ENCODE results near the gene DMRTC2. TPM values are rescaled to one million over a fixed set of nuclear protein-coding genes. Genes with fewer than 3 reads are reported as not detected.
A peak's percentile ranks its signal among the peaks of the same experiment; 100 is the strongest.

The DMRTC2 gene
- total RNA-seq, 2 experiments from 2014 or later, result not detected

- no peaks in the 10 kb centered on the region for H3K36me3 Mint-ChIP-seq
- peaks cover 4% of the 10 kb centered on the region for H3K27me3 Mint-ChIP-seq
- H3K4me3 Mint-ChIP-seq, result no peak overlapping the region
- H3K4me1 Mint-ChIP-seq (ENCODE audit: low read depth), result no peaks in the 10 kb centered on the region
- H3K27ac Mint-ChIP-seq, result no peak overlapping the region
- intact Hi-C loops (cut with micrococcal nuclease), result no loop called here
- POLR2A ChIA-PET, result no interaction called here
- H3K9me3 Mint-ChIP-seq, result no peaks in the 10 kb centered on the region
- CTCF ChIA-PET, result interaction anchor here (2.4 to 3.0 kb wide), 2 partner anchors 17 to 19 kb away, joined by 13 to 16 read pairs; partner anchors contain the start of gene CEACAM3
- DNase-seq, result no peak
These were observed 32.9 kb upstream of the DMRTC2 start for GRCh38 chr19:41811981-41812380.

GRCh38 chr19:41813911-41814310, 30.9 kb upstream of the DMRTC2 start:
- H3K4me1 Mint-ChIP-seq (ENCODE audit: low read depth), result no peaks in the 10 kb centered on the region
- H3K9me3 Mint-ChIP-seq, result no peaks in the 10 kb centered on the region
- intact Hi-C loops (cut with micrococcal nuclease), result no loop called here
- H3K36me3 Mint-ChIP-seq, result no peaks in the 10 kb centered on the region
- peaks cover 7% of the 10 kb centered on the region for H3K27me3 Mint-ChIP-seq
- CTCF ChIA-PET, result interaction anchor here (1.2 to 1.7 kb wide), 2 partner anchors 21 to 60 kb away, joined by 3 to 4 read pairs; no protein-coding TSS in a partner anchor
- no peak for DNase-seq
- POLR2A ChIA-PET, result no interaction called here
- no peak overlapping the region for H3K27ac Mint-ChIP-seq
- H3K4me3 Mint-ChIP-seq, result no peak overlapping the region

GRCh38 chr19:41815301-41815700, 29.5 kb upstream of the DMRTC2 start:
- DNase-seq, result no peak
- H3K27me3 Mint-ChIP-seq, result peaks cover 2% of the 10 kb centered on the region
- no peak overlapping the region for H3K27ac Mint-ChIP-seq
- H3K4me1 Mint-ChIP-seq (ENCODE audit: low read depth), result no peaks in the 10 kb centered on the region
- ChIA-PET CTCF (interaction anchor here (1.0 kb wide), 1 partner anchor 22 kb away, joined by 3 read pairs; no protein-coding TSS in a partner anchor), POLR2A (no interaction called here)
- no peaks in the 10 kb centered on the region for H3K36me3 Mint-ChIP-seq
- H3K9me3 Mint-ChIP-seq, result no peaks in the 10 kb centered on the region
- no peak overlapping the region for H3K4me3 Mint-ChIP-seq
- intact Hi-C loops (cut with micrococcal nuclease), result no loop called here

- Mint-ChIP-seq H3K9me3 (no peaks in the 10 kb centered on the region), H3K27me3 (peaks cover 13% of the 10 kb centered on the region), H3K36me3 (no peaks in the 10 kb centered on the region), H3K27ac (no peak overlapping the region), H3K4me3 (no peak overlapping the region), H3K4me1 (ENCODE audit: low read depth) (no peaks in the 10 kb centered on the region)
- intact Hi-C loops (cut with micrococcal nuclease), result no loop called here
- DNase-seq, result no peak
- CTCF ChIA-PET, result interaction anchor here (0.9 to 1.6 kb wide), 3 partner anchors 22 to 63 kb away, joined by 3 to 7 read pairs (median 4); no protein-coding TSS in a partner anchor
- POLR2A ChIA-PET, result no interaction called here
These were observed 28.1 kb upstream of the DMRTC2 start for GRCh38 chr19:41816761-41817160.

GRCh38 chr19:41821003-41821735, 23.7 kb upstream of the DMRTC2 start:
- peak; percentile 53 for DNase-seq
- Mint-ChIP-seq H3K9me3 (no peaks in the 10 kb centered on the region), H3K4me1 (ENCODE audit: low read depth) (no peaks in the 10 kb centered on the region), H3K4me3 (no peak overlapping the region), H3K27me3 (peaks cover 15% of the 10 kb centered on the region), H3K36me3 (no peaks in the 10 kb centered on the region), H3K27ac (no peak overlapping the region)
- ChIA-PET POLR2A (interaction anchor here (0.9 kb wide), 2 partner anchors 28 to 68 kb away, joined by 3 read pairs; no protein-coding TSS in a partner anchor), CTCF (interaction anchor here (0.9 to 7.3 kb wide), 13 partner anchors 15 to 1896 kb away, joined by 3 to 107 read pairs (median 4); partner anchors contain the start of gene CEACAM3)
- intact Hi-C loops (cut with micrococcal nuclease), result loop anchor here (1.0 kb wide), 1 partner anchor 28 kb away; no protein-coding TSS in a partner anchor

- Mint-ChIP-seq H3K4me1 (ENCODE audit: low read depth) (no peaks in the 10 kb centered on the region), H3K36me3 (no peaks in the 10 kb centered on the region), H3K9me3 (no peaks in the 10 kb centered on the region), H3K27ac (no peak overlapping the region), H3K27me3 (peaks cover 23% of the 10 kb centered on the region), H3K4me3 (no peak overlapping the region)
- DNase-seq, result no peak
- intact Hi-C loops (cut with micrococcal nuclease), result loop anchor here (5.0 kb wide), 1 partner anchor 41 kb away; the partner anchor contains the start of gene CEACAM3
- ChIA-PET CTCF (interaction anchor here (1.3 to 3.7 kb wide), 3 partner anchors 12 to 85 kb away, joined by 3 to 17 read pairs (median 8); no protein-coding TSS in a partner anchor), POLR2A (no interaction called here)
These were observed 6.7 kb upstream of the DMRTC2 start for GRCh38 chr19:41837981-41838708.

- CTCF ChIA-PET, result interaction anchor here (0.6 to 1.6 kb wide), 3 partner anchors 86 to 192 kb away, joined by 3 read pairs; no protein-coding TSS in a partner anchor
- H3K4me1 Mint-ChIP-seq (ENCODE audit: low read depth), result no peaks in the 10 kb centered on the region
- peaks cover 21% of the 10 kb centered on the region for H3K27me3 Mint-ChIP-seq
- no peak overlapping the region for H3K4me3 Mint-ChIP-seq
- POLR2A ChIA-PET, result no interaction called here
- no peak overlapping the region for H3K27ac Mint-ChIP-seq
- no peaks in the 10 kb centered on the region for H3K9me3 Mint-ChIP-seq
- intact Hi-C loops (cut with micrococcal nuclease), result loop anchor here (5.0 kb wide), 1 partner anchor 42 kb away; the partner anchor contains the start of gene CEACAM3
- DNase-seq, result no peak
- no peaks in the 10 kb centered on the region for H3K36me3 Mint-ChIP-seq
These were observed 5.6 kb upstream of the DMRTC2 start for GRCh38 chr19:41839211-41839610.

GRCh38 chr19:41843371-41843770, 1.5 kb upstream of the DMRTC2 start:
- Mint-ChIP-seq H3K27me3 (peaks cover 6% of the 10 kb centered on the region), H3K9me3 (no peaks in the 10 kb centered on the region), H3K27ac (no peak overlapping the region), H3K4me3 (no peak overlapping the region), H3K36me3 (no peaks in the 10 kb centered on the region), H3K4me1 (ENCODE audit: low read depth) (no peaks in the 10 kb centered on the region)
- CTCF ChIA-PET, result interaction anchor here (0.6 to 1.1 kb wide), 3 partner anchors 52 to 136 kb away, joined by 3 to 4 read pairs (median 3); no protein-coding TSS in a partner anchor
- intact Hi-C loops (cut with micrococcal nuclease), result no loop called here
- DNase-seq, result no peak
- POLR2A ChIA-PET, result no interaction called here

GRCh38 chr19:41844601-41845000, 241 bp upstream of the DMRTC2 start, which contains the start of gene LYPD4:
LYPD4 (minus strand) TSS chr19:41844683; CDS start chr19:41839285, 5,398 bp downstream.
- intact Hi-C loops (cut with micrococcal nuclease), result no loop called here
- CTCF ChIA-PET, result interaction anchor here (1.0 kb wide), 1 partner anchor 8 kb away, joined by 4 read pairs; no protein-coding TSS in a partner anchor
- no peak for DNase-seq
- no peaks in the 10 kb centered on the region for H3K9me3 Mint-ChIP-seq
- no peaks in the 10 kb centered on the region for H3K27me3 Mint-ChIP-seq
- H3K4me1 Mint-ChIP-seq (ENCODE audit: low read depth), result no peaks in the 10 kb centered on the region
- POLR2A ChIA-PET, result no interaction called here
- no peak within 1 kb of the TSS for H3K4me3 Mint-ChIP-seq
- H3K27ac Mint-ChIP-seq, result no peak within 1 kb of the TSS
- H3K36me3 Mint-ChIP-seq, result no peaks in the 10 kb centered on the region

- H3K4me1 Mint-ChIP-seq (ENCODE audit: low read depth), result no peaks in the 10 kb centered on the region
- CTCF ChIA-PET, result interaction anchor here (1.0 kb wide), 1 partner anchor 9 kb away, joined by 4 read pairs; no protein-coding TSS in a partner anchor
- POLR2A ChIA-PET, result no interaction called here
- no peak overlapping the region for H3K27ac Mint-ChIP-seq
- H3K36me3 Mint-ChIP-seq, result no peaks in the 10 kb centered on the region
- intact Hi-C loops (cut with micrococcal nuclease), result no loop called here
- no peaks in the 10 kb centered on the region for H3K9me3 Mint-ChIP-seq
- no peak for DNase-seq
- no peak overlapping the region for H3K4me3 Mint-ChIP-seq
- H3K27me3 Mint-ChIP-seq, result no peaks in the 10 kb centered on the region
These were observed 279 bp downstream of the DMRTC2 start for GRCh38 chr19:41845051-41845590.

- peaks cover 5% of the 10 kb centered on the region for H3K27me3 Mint-ChIP-seq
- H3K4me3 Mint-ChIP-seq, result no peak overlapping the region
- H3K27ac Mint-ChIP-seq, result no peak overlapping the region
- no peaks in the 10 kb centered on the region for H3K36me3 Mint-ChIP-seq
- CTCF ChIA-PET, result interaction anchor here (0.5 to 1.2 kb wide), 2 partner anchors 11 to 261 kb away, joined by 3 to 5 read pairs; no protein-coding TSS in a partner anchor
- no peaks in the 10 kb centered on the region for H3K4me1 Mint-ChIP-seq (ENCODE audit: low read depth)
- intact Hi-C loops (cut with micrococcal nuclease), result no loop called here
- no peaks in the 10 kb centered on the region for H3K9me3 Mint-ChIP-seq
- no peak for DNase-seq
- POLR2A ChIA-PET, result no interaction called here
These were observed 2.7 kb downstream of the DMRTC2 start for GRCh38 chr19:41847351-41848105.
